Esophagus muscularis mucosa (tissue), 4 donors: ENCODE data around the gene RNF25. TPM values are rescaled to one million over a fixed set of nuclear protein-coding genes. Genes with fewer than 3 reads are reported as not detected.

Source experiments
- DNase-seq: peaks from one replicate; pipeline ENCODE4 v3.0.0-alpha.2; 2017; ENCODE audit errors: extremely low spot score
- H3K27ac ChIP-seq, 4 donors: fragments of 200-600 bp; sonication (generic); replicated peaks in 1 of 4; 1 replicate in 3 of 4; 2 replicates in 1 of 4; pipeline ENCODE4 v1.5.1; 2016 to 2019; ENCODE audit warnings: mild to moderate bottlenecking in 1 of 4
- H3K27me3 ChIP-seq, 4 donors: fragments of 200-600 bp; sonication (generic); one replicate each; pipeline versions ENCODE4 v1.5.1 to v1.6.0; 2016 to 2019
- H3K36me3 ChIP-seq, 4 donors: fragments of 200-600 bp; sonication (generic); one replicate each; pipeline ENCODE4 v1.5.1; 2016 to 2019
- H3K4me1 ChIP-seq, 4 donors: fragments of 200-600 bp; sonication (generic); one replicate each; pipeline ENCODE4 v1.5.1; 2016 to 2019
- H3K4me3 ChIP-seq, 4 donors: fragments of 200-600 bp; sonication (generic); 1 replicate in 2 of 4; 2 replicates in 2 of 4; pipeline ENCODE4 v1.5.1; 2016 to 2019; ENCODE audit warnings: mild to moderate bottlenecking in 4 of 4, moderate library complexity in 1 of 4
- H3K9me3 ChIP-seq, 4 donors: fragments of 200-600 bp; sonication (generic); 1 replicate in 3 of 4; 2 replicates in 1 of 4; pipeline ENCODE4 v1.5.1; 2016 to 2019
- EP300 ChIP-seq: sonication (generic); formaldehyde crosslinking; IDR thresholded peaks from one replicate; pipeline ENCODE4 v1.6.1; 2017; ENCODE audit warnings: antibody characterized with exemption
- POLR2A ChIP-seq: fragments of 450-650 bp; IDR thresholded peaks from one replicate; pipeline ENCODE4 v1.6.1; 2017; ENCODE audit warnings: antibody characterized with exemption, moderate library complexity, mild to moderate bottlenecking, low read depth
- POLR2AphosphoS5 ChIP-seq, 2 donors: sonication (generic); formaldehyde crosslinking; IDR thresholded peaks; one replicate each; pipeline ENCODE4 v1.6.1; 2017; ENCODE audit warnings: antibody characterized with exemption in 2 of 2
- WGBS: methylation state at CpG from one replicate; pipeline ENCODE4 v1.1.5; 2018; 5-methylcytosine and 5-hydroxymethylcytosine counted together
- intact Hi-C: fragments of 100-400 bp; cut with DNase I; formaldehyde crosslinking; loops from one replicate; pipeline ENCODE4 v1.15.1; 2023
- total RNA-seq, 4 donors: library from RNA; depleted of rRNA; stranded (reverse); fragments of >200 nt; gene quantifications; one replicate each; pipeline versions ENCODE4 v1.1.0 to v1.2.1, GENCODE V29; 2016
- TF ChIP-seq, protein P1 (sequence below), 3 experiments: fragments of 200-600 bp in 2 of 3; fragments of 450-650 bp in 1 of 3; sonication (generic) in 2 of 3; IDR thresholded peaks; one replicate each; pipeline ENCODE4 v1.5.1; 2017 to 2019; ENCODE audit warnings: antibody characterized with exemption in 3 of 3, mild to moderate bottlenecking in 2 of 3, moderate library complexity in 1 of 3

RNF25 gene
- total RNA-seq, 4 donors from 2014 or later = 16.6 to 27.5 (median 21.1) TPM

DNA sequence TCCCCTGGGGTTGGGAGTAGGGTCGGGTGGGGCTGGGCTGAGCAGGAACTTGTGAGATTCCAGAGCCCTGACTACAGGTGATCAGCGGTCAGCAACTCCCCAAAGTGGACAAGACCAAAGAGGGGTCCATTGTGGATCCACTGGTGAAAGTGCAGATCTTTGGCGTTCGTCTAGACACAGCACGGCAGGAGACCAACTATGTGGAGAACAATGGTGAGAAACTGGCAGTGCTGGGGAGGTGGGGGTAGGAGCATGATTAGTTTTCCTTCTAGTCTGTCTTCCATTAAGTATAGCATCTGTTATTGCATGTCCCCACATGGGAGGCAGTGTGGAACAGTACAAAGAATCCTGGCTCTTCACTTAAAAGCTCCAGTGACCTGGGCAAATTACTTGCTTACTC is 36.1 kb downstream of the RNF25 start:
- no peak overlapping the region for H3K27ac ChIP-seq
- WGBS = 96% methylated on average over 5 of the region's 5 CpGs
- H3K27me3 ChIP-seq = no peaks in the 10 kb centered on the region
- intact Hi-C loops = no loop called here
- H3K4me3 ChIP-seq = no peak overlapping the region
- peaks cover 62 to 85% (median 82%) of the 10 kb centered on the region in 4 donors for H3K36me3 ChIP-seq
- no peak for DNase-seq
- TF ChIP-seq POLR2AphosphoS5 (IDR thresholded peaks at IDR 0.05) (no peak), EP300 (no peak), POLR2A (no peak)
- TF ChIP-seq, protein P1, sequence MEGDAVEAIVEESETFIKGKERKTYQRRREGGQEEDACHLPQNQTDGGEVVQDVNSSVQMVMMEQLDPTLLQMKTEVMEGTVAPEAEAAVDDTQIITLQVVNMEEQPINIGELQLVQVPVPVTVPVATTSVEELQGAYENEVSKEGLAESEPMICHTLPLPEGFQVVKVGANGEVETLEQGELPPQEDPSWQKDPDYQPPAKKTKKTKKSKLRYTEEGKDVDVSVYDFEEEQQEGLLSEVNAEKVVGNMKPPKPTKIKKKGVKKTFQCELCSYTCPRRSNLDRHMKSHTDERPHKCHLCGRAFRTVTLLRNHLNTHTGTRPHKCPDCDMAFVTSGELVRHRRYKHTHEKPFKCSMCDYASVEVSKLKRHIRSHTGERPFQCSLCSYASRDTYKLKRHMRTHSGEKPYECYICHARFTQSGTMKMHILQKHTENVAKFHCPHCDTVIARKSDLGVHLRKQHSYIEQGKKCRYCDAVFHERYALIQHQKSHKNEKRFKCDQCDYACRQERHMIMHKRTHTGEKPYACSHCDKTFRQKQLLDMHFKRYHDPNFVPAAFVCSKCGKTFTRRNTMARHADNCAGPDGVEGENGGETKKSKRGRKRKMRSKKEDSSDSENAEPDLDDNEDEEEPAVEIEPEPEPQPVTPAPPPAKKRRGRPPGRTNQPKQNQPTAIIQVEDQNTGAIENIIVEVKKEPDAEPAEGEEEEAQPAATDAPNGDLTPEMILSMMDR (IDR thresholded peaks at IDR 0.05) = no peak
- H3K4me1 ChIP-seq = peaks cover 3 to 6% (median 6%) of the 10 kb centered on the region in 4 donors
- H3K9me3 ChIP-seq = no peaks in the 10 kb centered on the region

DNA sequence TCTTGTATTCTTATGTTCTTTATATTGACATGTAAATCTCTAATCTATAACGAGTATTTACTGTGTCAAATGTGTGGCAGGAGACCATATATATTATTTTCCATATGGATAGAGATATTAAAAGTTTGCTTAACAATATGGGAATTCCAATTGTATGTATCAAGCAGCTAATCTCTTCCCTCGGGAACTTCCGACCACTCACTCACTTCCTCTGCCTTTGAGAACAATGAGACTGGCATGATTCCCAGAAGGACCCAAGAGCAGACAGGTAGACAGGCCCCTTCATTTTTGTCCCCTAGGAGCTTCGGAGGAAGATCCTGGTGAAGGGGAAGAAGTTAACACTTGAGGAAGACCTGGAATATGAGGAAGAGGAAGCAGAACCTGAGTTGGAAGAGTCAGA is 40.0 kb downstream of the RNF25 start:
- peaks cover 3 to 12% (median 9%) of the 10 kb centered on the region in 4 donors for H3K4me1 ChIP-seq
- intact Hi-C loops = no loop called here
- WGBS = 78% methylated on average over 4 of the region's 4 CpGs
- DNase-seq = no peak
- no peaks in the 10 kb centered on the region for H3K9me3 ChIP-seq
- no peak overlapping the region for H3K27ac ChIP-seq
- H3K27me3 ChIP-seq = no peaks in the 10 kb centered on the region
- peaks cover 32 to 65% (median 43%) of the 10 kb centered on the region in 4 donors for H3K36me3 ChIP-seq
- H3K4me3 ChIP-seq = no peak overlapping the region
- no peak for TF ChIP-seq EP300
- TF ChIP-seq POLR2A = no peak
- TF ChIP-seq, protein P1 (IDR thresholded peaks at IDR 0.05) = no peak
- no peak for TF ChIP-seq POLR2AphosphoS5 (IDR thresholded peaks at IDR 0.05)

GRCh38 chr2:218627939-218628338 is 43.9 kb downstream of the RNF25 start:
- Histone ChIP-seq H3K27ac (no peak overlapping the region), H3K36me3 (peaks cover 0 to 38% (median 5%) of the 10 kb centered on the region in 4 donors), H3K4me3 (no peak overlapping the region), H3K27me3 (no peaks in the 10 kb centered on the region), H3K4me1 (peaks cover 3 to 16% (median 11%) of the 10 kb centered on the region in 4 donors), H3K9me3 (no peaks in the 10 kb centered on the region)
- DNase-seq = no peak
- TF ChIP-seq EP300 (no peak), POLR2AphosphoS5 (IDR thresholded peaks at IDR 0.05) (no peak), POLR2A (no peak)
- TF ChIP-seq, protein P1 (IDR thresholded peaks at IDR 0.05) = no peak
- 97% methylated on average over 4 of the region's 4 CpGs for WGBS
- intact Hi-C loops = no loop called here

DNA sequence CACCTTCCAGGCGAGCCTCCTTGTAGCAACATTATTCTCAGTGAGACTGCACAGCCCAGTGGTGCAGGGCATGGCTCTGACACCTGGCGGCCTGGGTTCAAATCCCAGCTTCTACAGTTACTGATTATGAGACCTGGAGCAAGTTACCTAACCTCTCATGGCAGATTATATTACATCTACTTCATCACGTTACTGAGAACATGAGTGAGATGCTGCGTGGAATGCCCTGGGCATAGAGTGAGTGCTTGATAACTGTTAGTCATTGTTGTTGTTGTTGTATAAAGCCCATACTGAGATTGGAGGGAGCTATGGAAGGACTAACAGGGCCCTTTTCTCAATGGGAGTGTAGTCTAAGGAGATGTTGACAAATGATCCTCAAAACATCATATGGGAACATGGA is 45.4 kb downstream of the RNF25 start:
- Histone ChIP-seq H3K4me1 (peaks cover 1 to 26% (median 21%) of the 10 kb centered on the region in 4 donors), H3K27ac (no peak overlapping the region), H3K4me3 (no peak overlapping the region), H3K27me3 (no peaks in the 10 kb centered on the region), H3K9me3 (no peaks in the 10 kb centered on the region), H3K36me3 (peaks cover 0 to 33% (median 0%) of the 10 kb centered on the region in 4 donors)
- DNase-seq = no peak
- intact Hi-C loops = no loop called here
- 93% methylated on average over 4 of the region's 4 CpGs for WGBS
- TF ChIP-seq, protein P1 (IDR thresholded peaks at IDR 0.05) = no peak
- TF ChIP-seq EP300 (no peak), POLR2A (no peak), POLR2AphosphoS5 (IDR thresholded peaks at IDR 0.05) (no peak)

GRCh38 chr2:218623366-218623705 is 48.5 kb downstream of the RNF25 start:
- WGBS = 60% methylated on average over 3 of the region's 3 CpGs
- Histone ChIP-seq H3K4me1 (peaks cover 0 to 14% (median 12%) of the 10 kb centered on the region in 4 donors), H3K27me3 (no peaks in the 10 kb centered on the region), H3K9me3 (no peaks in the 10 kb centered on the region), H3K36me3 (peaks cover 0 to 39% (median 2%) of the 10 kb centered on the region in 4 donors), H3K4me3 (no peak overlapping the region), H3K27ac (no peak overlapping the region)
- no peak for TF ChIP-seq POLR2A
- no peak for TF ChIP-seq EP300
- TF ChIP-seq, protein P1 (IDR thresholded peaks at IDR 0.05) = no peak
- no peak for TF ChIP-seq POLR2AphosphoS5 (IDR thresholded peaks at IDR 0.05)
- intact Hi-C loops = no loop called here
- DNase-seq = no peak
